GM12878 (cell line): Measurements from ENCODE around the gene PRPSAP1. TPM values are rescaled to one million over a fixed set of nuclear protein-coding genes. Genes with fewer than 3 reads are reported as not detected.
A peak's percentile ranks its signal among the peaks of the same experiment; 100 is the strongest.

Experiments used
- ATAC-seq: fragments of 200-7000 bp; cut with Tn5 transposase; 3 replicates; pipeline ENCODE4 v1.9.1; 2020; ENCODE audit warnings: mild to moderate bottlenecking, moderate library complexity
- BruUV-seq: library from RNA; stranded (reverse); fragments of 400-500 nt; replicated peaks from 2 replicates; lab custom pipeline; 2021; lab: Mats Ljungman, UMichigan
- CTCF ChIA-PET: fragments of 300-600 bp; sonication (Branson Sonifier 250); formaldehyde crosslinking; extraction: SDS; loops from one replicate; lab custom pipeline; 2021; ENCODE audit warnings: inconsistent platforms; lab: Yijun Ruan, JAX
- POLR2A ChIA-PET: fragments of 350-600 bp; formaldehyde crosslinking; extraction: SDS; loops from one replicate; lab custom pipeline; 2021; ENCODE audit warnings: inconsistent platforms; lab: Charles Lee
- RAD21 ChIA-PET: fragments of 300-600 bp; sonication (Branson Sonifier 250); formaldehyde crosslinking; loops from one replicate; lab custom pipeline; 2023; ENCODE audit warnings: antibody characterized with exemption; ENCODE audit not compliant: unreplicated experiment; lab: Charles Lee
- SMC1A ChIA-PET: fragments of 300-600 bp; sonication (Branson Sonifier 250); formaldehyde crosslinking; loops from one replicate; lab custom pipeline; 2023; ENCODE audit not compliant: unreplicated experiment, uncharacterized antibody; lab: Charles Lee
- DNase-seq: peaks from one replicate; pipeline ENCODE4 v3.0.0-alpha.2; 2011; ENCODE audit warnings: low read depth, low spot score
- FAIRE-seq: peaks from 3 replicates; lab custom pipeline; 2011; peaks lifted over from hg19 to GRCh38; lab: Jason Lieb, UNC
- H2AFZ ChIP-seq: 2 replicates; pipeline ENCODE4 v1.6.0; 2011; ENCODE audit warnings: low read depth, low read length, control low read depth; ENCODE audit not compliant: control insufficient read depth
- H3K27ac ChIP-seq: 2 replicates; pipeline ENCODE4 v1.5.1; 2011; ENCODE audit warnings: control low read depth; ENCODE audit not compliant: control insufficient read depth, insufficient read depth
- H3K27me3 ChIP-seq, 2 experiments: replicated peaks in 1 of 2; 2 replicates each; pipeline versions ENCODE4 v1.6.0 to v1.6.1; 2011; ENCODE audit warnings: low read length in 1 of 2; ENCODE audit not compliant: control insufficient read depth in 2 of 2, insufficient read depth in 2 of 2
- H3K36me3 ChIP-seq, 2 experiments: 2 replicates each; pipeline ENCODE4 v1.5.1; 2011; ENCODE audit warnings: low read length in 1 of 2; ENCODE audit not compliant: control insufficient read depth in 2 of 2, insufficient read depth in 2 of 2
- H3K4me1 ChIP-seq: 2 replicates; pipeline ENCODE4 v1.6.1; 2011; ENCODE audit warnings: mild to moderate bottlenecking, low read length, moderate library complexity, mixed read lengths; ENCODE audit not compliant: control insufficient read depth, insufficient read depth
- H3K4me2 ChIP-seq: 2 replicates; pipeline ENCODE4 v1.6.0; 2011; ENCODE audit warnings: control low read depth; ENCODE audit not compliant: control insufficient read depth, insufficient read depth
- H3K4me3 ChIP-seq: fragments of 200-600 bp; sonication (generic); 2 replicates; pipeline ENCODE4 v1.5.1; 2016
- H3K79me2 ChIP-seq: 2 replicates; pipeline ENCODE4 v1.6.0; 2011; ENCODE audit warnings: low read length; ENCODE audit not compliant: control insufficient read depth, insufficient read depth
- H3K9ac ChIP-seq: 2 replicates; pipeline ENCODE4 v1.8.0; 2011; ENCODE audit warnings: low read length, control low read depth, mixed read lengths; ENCODE audit not compliant: control insufficient read depth, insufficient read depth
- H3K9me3 ChIP-seq: replicated peaks from 3 replicates; pipeline ENCODE4 v1.5.1; 2011; ENCODE audit warnings: mild to moderate bottlenecking, low read length; ENCODE audit not compliant: control insufficient read depth, insufficient read depth
- H4K20me1 ChIP-seq: 2 replicates; pipeline ENCODE4 v1.6.0; 2011; ENCODE audit not compliant: control insufficient read depth, insufficient read depth
- ATF2 ChIP-seq: IDR thresholded peaks from 2 replicates; pipeline ENCODE4 v1.6.1; 2012; ENCODE audit warnings: low read length, inconsistent platforms
- BMI1 ChIP-seq: fragments of 450-650 bp; IDR thresholded peaks from 2 replicates; pipeline ENCODE4 v1.6.1; 2016; ENCODE audit warnings: mild to moderate bottlenecking, moderate library complexity, borderline replicate concordance
- DPF2 ChIP-seq: fragments of 450-650 bp; IDR thresholded peaks from 2 replicates; pipeline ENCODE4 v1.6.1; 2017; ENCODE audit warnings: mild to moderate bottlenecking
- ELK1 ChIP-seq: IDR thresholded peaks from 2 replicates; pipeline ENCODE4 v1.6.1; 2012; ENCODE audit warnings: low read depth, low read length, improper control_type of control experiment
- ETV6 ChIP-seq, 2 experiments: fragments of 450-650 bp in 1 of 2; IDR thresholded peaks in 1 of 2; conservative IDR thresholded peaks in 1 of 2; 2 replicates each; pipeline ENCODE4 v1.6.1; 2014; ENCODE audit warnings: antibody characterized with exemption in 1 of 2, borderline replicate concordance in 1 of 2, low read depth in 1 of 2, mild to moderate bottlenecking in 1 of 2, moderate library complexity in 1 of 2
- GABPA ChIP-seq: IDR thresholded peaks from 2 replicates; pipeline ENCODE4 v1.6.1; 2014; ENCODE audit warnings: antibody characterized with exemption, low read depth, mild to moderate bottlenecking, inconsistent platforms
- MEF2B ChIP-seq: fragments of 450-650 bp; IDR thresholded peaks from 2 replicates; pipeline ENCODE4 v1.6.1; 2018; ENCODE audit warnings: mild to moderate bottlenecking, moderate library complexity; ENCODE audit not compliant: partially characterized antibody, poor library complexity, severe bottlenecking
- TARDBP ChIP-seq: IDR thresholded peaks from 2 replicates; pipeline ENCODE4 v1.6.1; 2016; ENCODE audit warnings: borderline replicate concordance
- USF1 ChIP-seq: IDR thresholded peaks from 2 replicates; pipeline ENCODE4 v1.6.1; 2011; ENCODE audit warnings: borderline replicate concordance, low read depth, mild to moderate bottlenecking, moderate library complexity, mixed read lengths, low read length; ENCODE audit not compliant: insufficient read depth; ENCODE audit errors: extremely low read length
- ZNF384 ChIP-seq: IDR thresholded peaks from 2 replicates; pipeline ENCODE4 v1.6.1; 2012; ENCODE audit warnings: low read depth, mild to moderate bottlenecking, low read length, improper control_type of control experiment, borderline replicate concordance
- ZNF687 ChIP-seq: fragments of 450-650 bp; IDR thresholded peaks from 2 replicates; pipeline ENCODE4 v1.6.1; 2017; ENCODE audit warnings: mild to moderate bottlenecking, moderate library complexity
- WGBS: methylation state at CpG from one replicate; pipeline ENCODE4 v1.1.6; 2016; ENCODE audit warnings: low lambda C conversion rate; ENCODE audit not compliant: insufficient replicate concordance, insufficient coverage; ENCODE audit errors: missing lambda C conversion rate; 5-methylcytosine and 5-hydroxymethylcytosine counted together
- in situ Hi-C: fragments of 300-500 bp; cut with MboI; formaldehyde crosslinking; loops from 9 replicates; pipeline ENCODE4 v1.14.3; 2018; ENCODE audit warnings: mixed read lengths
- intact Hi-C: fragments of 100-400 bp; cut with micrococcal nuclease; formaldehyde crosslinking; loops from one replicate; pipeline ENCODE4 v1.14.2; 2022; ENCODE audit not compliant: unreplicated experiment
- polyA plus RNA-seq, 11 experiments: library from polyadenylated mRNA; depleted of rRNA in 4 of 11; unstranded in 6 of 11; stranded (reverse) in 5 of 11; fragments of >200 nt; fragmentation: Nextera tagmentation in 4 of 11; fragmentation: Illumina TruSeq in 1 of 11; extraction: Ambion mirVana in 4 of 11; extraction: Trizol in 1 of 11; gene quantifications; 1 replicate in 1 of 11; 2 replicates in 10 of 11; pipeline versions ENCODE4 v1.2.1 to v1.2.3, GENCODE V29; 2011 to 2016; ENCODE audit warnings: inconsistent platforms in 2 of 11, missing spikeins in 2 of 11, low read depth in 1 of 11
- total RNA-seq, 4 experiments: library from RNA; depleted of rRNA in 3 of 4; stranded (reverse); fragments of >200 nt in 3 of 4; fragmentation: Illumina TruSeq in 1 of 4; extraction: Trizol in 1 of 4; gene quantifications; 2 replicates each; pipeline versions ENCODE4 v1.2.1 to v1.2.3, GENCODE V29; 2013 to 2021

PRPSAP1 gene
- total and polyA plus RNA-seq, 10 of the 15 experiments (the other 5 are each of a cell fraction or from before 2014, with no cell fraction given) = 15.8 to 84.2 (median 44.2) TPM

- ATAC-seq = peak; percentile 66
- peak; percentile 86 for FAIRE-seq
- H4K20me1 ChIP-seq = no peaks in the 10 kb centered on the region
- no peaks in the 10 kb centered on the region; a peak in 1 of 4 replicates for H3K36me3 ChIP-seq
- peak overlapping the region; percentile 30 for H2AFZ ChIP-seq
- no peaks in the 10 kb centered on the region for H3K9me3 ChIP-seq
- intact Hi-C loops = no loop called here
- peak overlapping the region; percentile 99 for H3K27ac ChIP-seq
- H3K9ac ChIP-seq = peak overlapping the region; percentile 99
- H3K79me2 ChIP-seq = peaks cover 54% of the 10 kb centered on the region
- H3K4me1 ChIP-seq = peaks cover 48% of the 10 kb centered on the region
- ChIA-PET CTCF (interaction anchor here (0.8 to 10.6 kb wide), 13 partner anchors 8 to 258 kb away, joined by 3 to 160 read pairs (median 4); no protein-coding TSS in a partner anchor), SMC1A (interaction anchor here (0.8 to 10.2 kb wide), 15 partner anchors 9 to 168 kb away, joined by 3 to 152 read pairs (median 6); partner anchors contain the start of genes EXOC7 and UBALD2), POLR2A (interaction anchor here (0.6 to 17.9 kb wide), 8 partner anchors 10 to 1584 kb away, joined by 3 to 427 read pairs (median 5); partner anchors contain the start of genes RNF157 and UBALD2), RAD21 (interaction anchor here (0.9 to 18.5 kb wide), 8 partner anchors 9 to 148 kb away, joined by 3 to 419 read pairs (median 32); partner anchors contain the start of gene UBALD2)
- in situ Hi-C loops = loop anchor here (25.0 kb wide), 2 partner anchors 1190 to 1890 kb away; partner anchors contain the start of gene SYNGR2
- no peaks in the 10 kb centered on the region for H3K27me3 ChIP-seq
- H3K4me2 ChIP-seq = peak overlapping the region; percentile 99
- WGBS = 2% methylated on average over 35 of the region's 38 CpGs
- BruUV-seq = TSS peak; percentile 83
- H3K4me3 ChIP-seq = peak overlapping the region; percentile 85
- peak; percentile 91 for DNase-seq
- peak; percentile 79 for TF ChIP-seq USF1
- peak; percentile 41; the same call in 1 of the 2 replicates for TF ChIP-seq ZNF687
- TF ChIP-seq ELK1 = peak; percentile 76
- peak in 1 of 2 experiments; percentile 91; a peak in 2 of 4 replicates for TF ChIP-seq ETV6 (conservative IDR thresholded peaks at IDR 0.05 in 1 of 2, IDR thresholded peaks at IDR 0.05 in 1 of 2; ENCODE audit: borderline replicate concordance in 1 of 2, low read depth in 1 of 2)
- TF ChIP-seq MEF2B = peak; percentile 65
- no peak for TF ChIP-seq ATF2
- peak; percentile 72; the same call in 1 of the 2 replicates for TF ChIP-seq DPF2
- no peak for TF ChIP-seq GABPA
- TF ChIP-seq TARDBP = no peak; the same call in none of the 2 replicates
- TF ChIP-seq BMI1 = no peak; the same call in 1 of the 2 replicates
- no peak for TF ChIP-seq ZNF384
These were observed 81.8 kb downstream of the PRPSAP1 start for GRCh38 chr17:76271669-76272540.
